H4 (cell line): ENCODE results near the gene RAPGEF4. TPM values are rescaled to one million over a fixed set of nuclear protein-coding genes. Genes with fewer than 3 reads are reported as not detected.

Experiments
- DNase-seq: peaks from one replicate; pipeline ENCODE4 v3.0.0-alpha.2; 2015; ENCODE audit warnings: low spot score
- total RNA-seq: library from RNA; depleted of rRNA; stranded (reverse); fragments of >200 nt; shearing (Covaris generic); gene quantifications from 2 replicates; pipeline ENCODE4 v1.2.3, GENCODE V29; 2014

Gene RAPGEF4
- total RNA-seq, 1 experiment from 2014 or later = 1.7 TPM

DNA sequence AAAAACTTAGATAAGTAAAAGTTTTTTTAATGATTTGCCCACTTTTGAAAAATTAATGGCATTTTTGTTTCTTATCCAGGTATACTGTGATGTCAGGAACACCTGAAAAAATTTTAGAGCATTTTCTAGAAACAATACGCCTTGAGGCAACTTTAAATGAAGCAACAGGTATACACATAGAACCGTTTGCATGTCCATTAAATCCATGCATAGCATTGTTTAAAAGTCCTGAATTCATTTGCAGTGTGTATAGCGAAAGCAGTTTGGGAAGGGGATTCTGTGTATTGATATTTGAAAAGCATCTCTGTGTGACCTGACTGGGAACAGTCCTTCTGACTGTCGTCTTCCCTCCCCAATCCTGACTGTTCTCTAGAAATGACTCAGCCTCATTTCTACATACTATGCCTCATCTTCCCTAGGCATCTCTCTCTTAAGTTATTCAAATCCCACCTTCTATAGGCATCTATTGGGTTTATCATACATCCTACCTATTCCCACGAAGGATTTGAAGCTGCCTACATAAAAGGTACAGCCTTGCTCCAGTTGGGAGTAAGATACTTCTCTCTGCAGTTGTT lies 260.8 kb downstream of the RAPGEF4 start:
- DNase-seq = no peak

DNA sequence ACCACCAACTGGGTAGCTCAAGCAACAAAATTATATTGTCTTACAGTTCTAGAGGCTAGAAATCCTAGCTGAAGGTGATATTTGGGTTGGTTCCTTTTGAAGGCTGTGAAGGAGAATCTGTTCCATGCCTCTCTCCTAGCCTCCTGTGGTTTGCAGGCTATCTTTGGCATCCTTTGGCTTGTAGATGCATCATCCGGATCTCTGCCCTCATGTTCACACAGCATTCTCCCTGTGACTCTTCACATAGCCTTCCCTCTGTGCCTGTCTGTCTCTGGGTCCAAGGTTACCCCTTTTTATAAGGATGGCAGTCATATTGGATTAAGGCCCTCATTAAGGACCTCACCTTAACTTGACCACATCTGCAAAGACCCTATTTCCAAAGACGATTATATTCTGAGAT lies 261.4 kb downstream of the RAPGEF4 start:
- DNase-seq = no peak

DNA sequence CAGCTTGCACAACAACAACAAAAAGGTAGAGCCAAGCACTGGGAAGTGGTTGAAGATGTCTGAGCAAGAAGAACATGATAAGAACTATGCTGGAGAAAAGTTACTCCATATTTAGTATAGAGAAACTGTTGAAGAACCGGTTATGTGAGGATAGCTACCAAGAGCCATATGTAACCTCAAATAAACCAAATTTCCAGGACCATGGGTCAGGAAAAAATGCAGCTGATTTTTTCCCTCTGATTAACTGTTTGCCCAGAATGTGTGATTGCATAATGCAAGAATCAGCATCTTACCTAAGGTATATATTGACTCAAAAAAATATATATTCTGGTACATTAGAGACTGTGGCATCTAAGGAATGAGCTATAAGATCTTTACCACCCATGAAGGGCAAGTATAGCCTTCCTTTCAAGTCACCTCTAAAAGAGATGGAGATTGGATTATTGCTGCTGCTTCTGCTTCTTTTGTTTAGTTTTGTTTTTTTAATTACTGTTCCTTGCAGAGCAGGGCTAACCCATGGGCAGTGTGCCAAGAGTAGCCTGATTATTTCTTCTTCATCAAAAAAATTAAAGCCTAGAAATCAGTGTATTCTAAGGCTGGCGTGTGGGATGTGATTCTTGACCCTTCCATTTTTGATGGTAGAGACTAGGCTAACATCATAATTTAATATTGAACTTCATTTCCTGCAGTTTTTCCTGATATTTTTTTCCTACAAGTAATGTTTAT lies 263.1 kb downstream of the RAPGEF4 start:
- DNase-seq = no peak

DNA sequence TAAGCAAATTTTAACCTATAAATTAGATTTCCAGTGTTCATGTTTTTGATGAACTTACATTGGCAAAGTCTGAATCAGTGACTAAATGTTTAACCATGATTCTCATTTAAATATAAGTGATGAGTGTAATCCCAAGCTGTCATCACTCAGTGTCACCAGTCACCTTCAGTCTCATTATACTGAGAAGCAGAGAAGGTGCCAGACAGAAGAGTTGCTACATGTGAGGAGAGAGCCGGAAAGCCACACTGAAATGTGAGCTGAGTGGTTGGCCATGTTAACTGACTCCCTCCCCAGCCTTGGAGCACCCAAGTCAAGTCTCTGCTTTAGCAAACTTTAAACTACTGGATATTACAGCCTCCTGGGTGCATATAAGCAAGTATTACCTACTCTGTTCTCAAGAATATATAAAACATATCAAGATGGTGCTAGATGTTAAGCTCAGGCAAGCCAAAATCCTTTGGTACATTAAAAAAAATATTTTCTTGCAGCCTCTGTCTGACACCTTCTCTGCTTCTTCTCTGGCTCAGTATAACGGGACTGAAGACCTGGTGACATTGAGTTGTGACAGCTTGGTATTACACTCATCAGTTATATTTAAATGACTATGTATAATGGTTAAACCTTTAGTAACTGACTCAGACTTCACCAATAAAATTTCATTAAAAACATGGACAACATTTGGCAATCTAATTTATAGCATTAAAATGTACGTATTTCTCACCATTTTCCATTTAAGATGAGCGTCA lies 264.2 kb downstream of the RAPGEF4 start:
- DNase-seq = no peak

DNA sequence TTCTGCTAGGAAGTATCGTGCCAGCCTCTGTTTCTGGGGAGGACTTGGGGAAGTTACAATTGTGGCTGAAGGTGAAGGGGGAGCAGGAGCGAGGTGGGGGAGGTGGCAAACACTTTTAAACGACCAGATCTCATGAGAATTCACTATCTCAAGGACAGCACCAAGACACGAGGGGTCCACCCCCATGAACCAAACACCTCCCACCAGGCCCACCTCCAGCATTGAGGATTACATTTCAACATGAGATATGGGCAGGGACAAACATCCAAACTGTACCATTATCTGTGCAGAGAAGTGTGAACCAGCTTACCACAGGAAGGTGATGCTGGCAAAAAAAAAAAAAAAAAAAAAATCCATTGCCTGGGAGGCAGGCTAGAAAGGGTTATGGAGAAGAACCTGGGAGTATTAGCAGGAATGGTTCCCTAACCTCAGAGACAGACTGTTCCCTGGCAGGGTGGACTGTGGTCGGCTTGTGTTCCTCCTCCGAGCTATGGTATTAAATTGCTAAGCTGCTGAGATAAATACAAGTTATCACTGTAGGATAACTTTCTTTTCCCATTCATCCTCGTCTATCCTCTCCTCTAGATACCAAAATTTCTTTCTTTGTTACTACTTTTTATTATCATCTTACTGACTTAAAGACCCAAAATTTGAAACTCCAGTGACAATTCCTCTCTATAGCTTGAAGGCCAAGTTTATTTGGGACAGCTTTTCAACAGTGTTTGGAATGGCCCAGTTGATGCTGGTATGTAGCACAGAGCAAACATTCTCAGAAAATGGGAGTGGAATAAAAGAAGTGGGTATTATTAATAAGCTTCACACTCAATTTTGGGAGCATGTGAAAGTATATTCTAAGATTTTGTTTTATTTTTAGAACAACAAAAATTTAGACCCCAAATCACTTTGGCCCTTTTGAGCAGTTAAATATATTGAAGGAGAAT lies 266.3 kb downstream of the RAPGEF4 start:
- no peak for DNase-seq

DNA sequence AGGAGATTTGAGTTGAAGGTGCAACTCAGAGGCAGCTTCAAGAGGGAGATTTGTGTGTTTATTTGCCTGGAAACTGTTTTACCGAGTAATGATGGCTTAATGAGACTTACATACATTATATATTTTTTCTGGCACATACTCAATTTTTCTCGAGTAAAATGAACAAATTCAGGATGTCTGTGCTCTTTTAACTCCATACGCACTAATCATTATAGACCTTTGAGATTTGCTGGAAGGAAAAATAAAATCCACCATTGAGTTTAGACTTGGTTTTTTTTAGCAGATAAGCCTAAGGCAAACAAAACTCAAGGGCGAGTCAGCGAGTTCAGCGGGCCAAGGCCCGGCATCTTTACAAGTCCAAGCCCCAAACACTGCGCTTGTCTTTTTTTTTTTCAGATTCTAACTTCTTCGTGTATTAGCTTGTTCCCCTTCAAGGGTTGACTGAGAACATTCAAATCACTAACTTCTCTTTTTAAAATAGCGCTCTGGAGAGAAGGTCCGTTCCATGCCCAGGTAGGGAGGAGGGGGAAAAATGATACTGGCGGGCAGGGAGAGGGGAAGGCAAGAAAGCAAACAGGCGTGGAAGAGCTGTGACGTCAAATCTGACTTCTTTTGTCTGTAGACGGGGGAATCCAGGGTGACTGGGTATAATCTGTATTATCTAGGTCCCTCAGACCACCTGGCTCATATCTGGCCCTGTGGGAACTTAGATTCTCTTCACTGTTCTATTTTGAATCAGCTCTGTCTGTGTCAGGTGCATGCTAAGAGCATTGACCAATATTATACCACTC lies 267.3 kb downstream of the RAPGEF4 start:
- no peak for DNase-seq

DNA sequence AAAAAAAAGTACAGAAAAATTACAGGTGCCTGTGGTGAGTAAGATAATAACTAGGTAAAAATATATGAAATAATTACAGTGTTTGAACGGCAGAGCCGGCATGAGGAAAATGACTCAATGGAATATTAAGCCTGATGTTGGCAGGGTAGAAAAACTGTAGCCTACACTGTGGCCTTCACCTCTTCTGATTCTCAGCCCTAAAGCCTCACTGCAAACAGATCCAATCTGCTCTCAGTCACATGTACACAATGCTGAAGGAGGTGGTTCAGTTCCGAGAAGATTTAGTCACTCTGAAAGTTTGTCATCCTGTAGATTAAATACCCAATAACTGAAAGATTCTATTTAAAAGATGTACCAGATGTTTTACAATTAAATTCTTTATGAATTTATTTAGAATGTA lies 273.1 kb downstream of the RAPGEF4 start:
- DNase-seq = no peak

DNA sequence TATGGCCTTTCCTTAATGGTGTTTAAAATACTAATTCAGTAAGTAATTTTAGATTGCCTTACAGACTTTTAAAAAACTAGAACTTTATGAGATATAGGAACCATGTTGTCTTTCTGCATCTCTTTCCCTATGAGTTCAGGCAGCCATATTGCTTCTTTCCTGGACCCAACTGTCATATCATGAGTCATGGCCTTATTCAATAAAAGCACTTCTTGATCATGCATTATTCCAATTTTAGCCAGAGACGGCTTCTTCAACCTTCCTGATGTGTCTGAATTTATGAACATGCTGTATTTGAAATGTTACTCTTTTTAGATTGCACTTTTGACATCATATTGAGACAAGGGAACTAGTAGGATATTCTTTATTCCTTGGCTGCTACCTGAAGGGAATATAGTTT lies 274.6 kb downstream of the RAPGEF4 start:
- DNase-seq = no peak

DNA sequence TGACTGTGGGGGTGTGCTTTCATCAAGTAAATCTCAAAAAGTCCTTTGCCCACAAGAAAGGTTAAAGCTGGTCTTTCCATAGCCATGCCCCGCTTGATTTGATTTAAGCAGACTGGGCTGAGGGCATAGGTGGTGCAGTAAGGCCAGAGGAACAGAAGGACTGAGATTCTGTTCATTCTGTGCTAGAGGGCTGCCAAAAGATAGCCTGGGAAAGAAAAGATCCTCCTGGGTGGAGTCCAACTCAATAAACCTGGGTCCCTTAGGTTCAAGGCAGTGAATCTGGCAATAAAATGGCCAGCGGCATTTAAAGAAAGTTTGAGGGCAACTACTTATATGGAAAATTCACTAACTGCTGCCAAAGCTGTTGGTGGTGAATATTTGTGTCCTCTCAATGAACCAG lies 280.8 kb downstream of the RAPGEF4 start:
- no peak for DNase-seq

DNA sequence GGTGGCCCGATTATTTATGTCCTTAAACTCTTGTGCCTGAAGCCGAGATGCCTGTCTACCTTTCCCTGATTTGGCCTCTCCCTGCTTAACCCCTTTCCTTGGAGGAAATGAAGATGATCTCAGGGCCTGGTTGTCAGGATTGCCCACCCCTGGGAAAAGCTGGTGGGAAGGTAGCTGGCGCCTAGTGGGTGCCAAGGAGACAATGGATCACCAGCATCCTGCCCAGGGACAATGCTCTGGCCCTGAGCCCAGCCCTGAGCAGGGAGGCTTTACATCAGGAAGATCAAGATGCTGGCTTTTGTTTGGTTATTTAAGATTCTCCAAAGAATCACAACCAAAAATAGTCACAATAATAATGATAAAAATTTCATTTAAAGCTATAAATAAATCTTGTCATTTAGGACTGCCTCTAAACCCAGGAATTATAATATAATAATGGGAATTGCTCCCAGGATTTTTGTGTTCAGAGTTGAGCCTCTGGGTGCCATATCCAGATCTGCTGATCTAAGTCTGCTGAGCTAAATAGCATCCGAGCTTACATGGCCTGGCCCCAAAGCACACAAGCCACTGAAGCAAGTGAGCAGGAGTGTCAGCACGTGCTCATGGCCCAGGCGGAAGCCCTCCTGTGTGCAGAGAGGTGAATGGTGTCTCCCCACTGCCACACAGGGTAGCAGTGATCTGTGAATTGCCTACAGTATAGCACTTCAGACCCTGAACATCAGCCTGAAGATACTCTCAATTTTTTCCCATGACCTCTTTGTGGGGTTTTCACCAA lies 282.2 kb downstream of the RAPGEF4 start:
- no peak for DNase-seq

DNA sequence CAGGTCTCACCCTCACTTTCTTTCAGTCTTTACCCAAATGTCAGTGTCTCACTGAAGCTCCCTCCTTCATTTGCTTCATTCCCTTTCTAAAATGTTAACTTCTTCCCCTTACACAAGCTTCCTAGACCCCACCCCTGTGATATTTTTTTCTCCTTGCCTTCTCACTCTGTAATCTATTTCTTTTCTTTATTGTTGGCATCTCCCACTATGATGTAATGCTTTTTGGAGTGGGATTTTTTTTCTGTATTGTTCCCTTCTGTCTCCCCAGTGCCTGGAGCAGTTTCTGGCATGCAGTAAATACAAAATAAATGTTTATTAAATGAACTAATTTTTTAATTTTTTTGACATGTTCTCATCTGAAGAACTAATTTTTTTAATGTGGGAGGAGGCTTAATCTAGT lies 284.1 kb downstream of the RAPGEF4 start:
- DNase-seq = no peak

DNA sequence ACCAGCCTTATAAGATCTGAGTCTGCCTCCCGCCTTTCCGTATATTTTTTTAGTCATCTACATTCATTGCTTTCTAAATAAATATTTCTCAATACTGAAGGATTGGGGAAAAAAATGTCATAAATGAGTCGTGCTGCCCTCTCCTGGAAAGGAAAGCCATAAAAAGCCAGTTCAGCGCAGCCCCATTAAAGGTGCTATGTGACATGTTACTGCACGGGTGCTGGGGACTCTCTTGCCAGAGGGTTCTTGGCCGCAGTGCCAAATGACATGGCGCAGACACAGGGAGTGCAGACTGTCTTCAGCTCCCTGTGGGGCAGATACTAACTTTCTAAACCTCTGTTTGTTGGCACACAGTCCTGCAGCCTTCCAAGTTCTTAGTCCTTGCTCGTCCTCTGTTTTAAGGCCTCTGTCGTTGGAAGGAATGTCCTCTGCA lies 286.3 kb downstream of the RAPGEF4 start:
- DNase-seq = peak; percentile 24

DNA sequence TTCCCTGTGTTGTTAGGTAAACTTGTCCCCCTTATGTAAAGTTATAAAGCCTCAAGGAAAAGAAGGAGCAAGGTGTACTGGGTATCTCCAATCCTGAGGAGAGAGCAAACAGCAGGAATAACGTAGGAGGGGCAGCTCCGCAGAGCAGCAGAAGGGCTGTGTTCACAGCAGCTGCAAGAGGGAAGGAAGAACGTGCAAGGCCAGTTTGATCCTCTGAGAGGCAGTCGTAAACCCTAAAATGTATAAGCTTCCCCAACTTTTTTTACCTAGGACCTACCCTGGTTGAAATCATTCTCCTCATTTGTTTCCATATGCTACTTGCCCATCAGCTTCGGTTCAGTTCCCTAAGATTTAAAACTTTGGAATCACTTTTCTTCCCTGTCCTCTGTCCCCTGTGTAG lies 288.1 kb downstream of the RAPGEF4 start:
- no peak for DNase-seq

DNA sequence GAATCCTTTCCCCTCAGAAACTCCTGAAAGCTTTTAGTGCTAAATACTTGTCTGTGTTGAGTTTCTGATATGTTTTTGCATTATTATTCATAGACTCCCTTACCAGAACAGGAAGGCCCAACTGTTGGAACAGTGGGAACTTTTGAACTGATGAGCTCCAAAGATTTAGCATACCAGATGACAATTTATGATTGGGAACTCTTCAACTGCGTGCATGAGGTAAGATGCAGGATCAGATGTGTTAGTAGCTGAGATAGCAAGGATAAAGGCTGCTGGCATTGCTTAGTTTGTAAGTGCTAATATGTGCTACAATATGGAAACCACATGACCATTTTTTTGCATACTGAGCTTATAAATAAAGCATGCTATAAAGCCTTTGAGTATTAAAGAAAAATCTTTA lies 290.8 kb downstream of the RAPGEF4 start:
- no peak for DNase-seq

DNA sequence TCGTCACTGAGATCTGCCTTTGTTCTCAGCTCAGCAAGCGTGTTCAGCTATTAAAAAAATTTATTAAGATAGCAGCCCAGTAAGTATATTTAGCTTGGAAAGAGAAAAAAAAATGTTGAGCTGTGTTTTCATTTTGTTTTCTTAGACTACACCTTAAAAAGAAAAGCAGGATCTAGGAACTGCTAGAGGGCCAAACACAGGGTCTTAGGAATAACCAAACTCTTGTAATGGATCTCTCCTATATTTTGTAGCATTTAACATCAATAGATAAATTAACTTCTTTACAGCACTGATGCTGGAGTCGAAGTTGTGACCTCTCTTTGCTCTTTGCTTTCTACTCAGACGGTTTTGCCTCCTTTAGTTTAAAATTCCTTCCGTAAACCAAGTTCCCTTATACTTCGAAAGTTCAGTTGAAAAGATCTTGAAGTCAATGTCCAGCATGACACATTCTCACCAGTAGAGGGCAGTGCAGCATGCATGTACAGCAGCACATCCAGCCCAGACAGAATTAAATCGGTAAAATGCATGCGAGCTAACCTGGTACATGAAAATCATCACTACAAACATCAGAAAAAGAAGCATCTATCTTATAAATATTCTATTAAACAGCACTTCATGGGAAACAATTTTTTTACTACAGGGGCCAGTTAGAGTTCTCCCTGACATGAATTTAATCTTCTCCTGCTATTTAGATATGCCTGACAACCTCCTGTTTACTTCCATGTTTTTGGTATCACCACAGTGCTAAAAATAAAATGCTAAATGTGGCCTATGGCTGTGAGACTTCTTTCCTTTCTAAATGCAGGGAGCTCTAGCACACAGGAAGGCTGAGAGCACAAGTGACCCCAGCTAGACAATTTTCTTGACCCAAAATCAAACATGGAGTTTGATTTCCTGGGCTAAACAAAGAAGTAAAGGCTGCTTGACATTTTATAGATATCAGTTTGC lies 291.8 kb downstream of the RAPGEF4 start:
- peak; percentile 87 for DNase-seq

DNA sequence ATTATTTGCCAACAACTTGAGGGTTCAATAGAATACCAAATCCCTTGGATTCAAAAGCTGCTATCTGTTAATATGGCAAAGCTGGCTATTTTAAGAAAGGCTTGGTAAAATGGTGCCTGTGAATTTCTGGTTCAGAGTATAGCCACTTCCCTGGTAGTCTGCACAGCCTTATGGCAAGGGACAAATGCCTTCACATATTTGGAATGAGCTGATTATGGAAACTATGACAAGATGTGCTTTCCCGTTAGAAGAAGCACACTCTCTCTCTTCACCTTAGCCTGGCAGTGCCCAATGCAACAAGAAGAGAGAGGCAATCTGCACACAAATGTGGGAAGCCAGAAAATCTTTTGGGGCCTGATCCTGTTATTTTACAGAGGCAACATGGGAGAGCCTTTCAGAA lies 292.5 kb downstream of the RAPGEF4 start:
- DNase-seq = no peak

DNA sequence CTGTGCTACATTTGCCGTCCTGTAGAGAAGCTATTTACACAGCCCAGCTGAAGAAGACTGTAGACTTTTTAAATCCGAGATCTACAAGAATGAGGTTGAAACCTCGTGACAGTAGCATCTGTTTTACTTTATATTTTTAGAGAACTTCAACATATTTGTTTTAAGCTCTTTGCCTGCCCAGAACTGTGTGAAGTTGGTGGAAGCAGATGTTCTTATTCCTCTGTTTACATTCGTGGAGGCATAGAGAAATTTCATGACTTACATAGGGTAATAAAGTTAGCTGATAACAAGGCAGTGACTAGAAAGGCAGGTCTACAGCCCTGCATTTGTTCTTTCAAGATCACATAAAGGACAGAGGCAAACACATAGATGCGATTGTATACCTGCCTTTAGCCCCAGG lies 293.0 kb downstream of the RAPGEF4 start:
- no peak for DNase-seq

DNA sequence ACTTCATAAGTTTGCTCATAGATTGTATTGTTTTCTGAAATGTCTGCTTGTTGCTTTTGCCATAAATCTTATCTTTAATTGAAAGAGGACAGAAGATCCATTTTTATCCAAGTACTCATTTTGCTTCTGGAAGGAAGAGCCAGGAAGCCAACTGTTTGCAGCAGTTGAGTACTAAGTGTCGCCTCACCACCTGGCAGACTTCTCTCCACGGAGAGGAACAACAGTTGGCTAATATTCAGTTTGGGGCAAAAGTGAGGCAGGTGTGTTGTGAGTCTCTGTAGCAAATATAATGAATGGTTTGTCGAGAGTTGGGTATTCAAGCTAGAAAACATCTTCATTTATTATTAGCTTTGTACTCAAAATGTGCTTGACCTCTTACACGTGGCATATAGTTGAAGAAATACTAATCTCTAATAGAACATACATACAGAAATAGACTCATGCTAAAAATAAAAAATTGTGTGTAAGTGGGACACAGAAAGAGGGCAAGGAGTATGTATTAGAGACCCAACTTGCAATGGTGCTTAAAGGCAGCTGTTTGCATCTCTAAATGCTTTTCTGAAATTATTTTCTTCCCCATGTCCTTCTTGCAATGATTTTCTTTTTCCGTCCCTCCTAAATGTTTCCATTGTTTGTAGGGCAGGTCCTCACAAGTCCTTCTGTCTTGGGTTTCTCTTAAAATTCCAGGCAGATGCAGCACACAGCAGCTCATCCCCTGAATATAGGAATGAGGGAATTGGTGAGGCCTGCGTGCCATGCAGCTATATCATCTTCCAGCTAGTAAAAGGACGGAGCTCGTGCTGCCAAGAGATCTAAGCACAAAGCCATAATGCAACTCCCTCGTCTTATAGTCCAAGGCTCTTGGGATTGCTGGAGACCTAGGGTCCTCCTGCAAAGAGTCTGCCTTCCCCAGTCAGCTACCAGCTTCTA lies 295.2 kb downstream of the RAPGEF4 start:
- no peak for DNase-seq
